Ishikawa (cell line): ENCODE measurements around the gene IL17RC.
A peak's percentile ranks its signal among the peaks of the same experiment; 100 is the strongest.

Source experiments
- CEBPB ChIP-seq: IDR thresholded peaks from 2 replicates; pipeline ENCODE4 v1.6.1; 2012
- CREB1 ChIP-seq: IDR thresholded peaks from 2 replicates; pipeline ENCODE4 v1.6.1; 2012; ENCODE audit warnings: low read depth
- EGR1 ChIP-seq: IDR thresholded peaks from 2 replicates; pipeline ENCODE4 v1.6.1; 2012
- EP300 ChIP-seq: IDR thresholded peaks from 2 replicates; pipeline ENCODE4 v1.6.1; 2012; ENCODE audit warnings: borderline replicate concordance
- FOXM1 ChIP-seq: IDR thresholded peaks from 2 replicates; pipeline ENCODE4 v1.6.1; 2012; ENCODE audit warnings: low read depth, borderline replicate concordance
- MAX ChIP-seq: IDR thresholded peaks from 2 replicates; pipeline ENCODE4 v1.6.1; 2012
- NFIC ChIP-seq: IDR thresholded peaks from 2 replicates; pipeline ENCODE4 v1.6.1; 2012
- RAD21 ChIP-seq: IDR thresholded peaks from 2 replicates; pipeline ENCODE4 v1.6.1; 2012; ENCODE audit warnings: low read depth
- TAF1 ChIP-seq: IDR thresholded peaks from 2 replicates; pipeline ENCODE4 v1.6.1; 2012; ENCODE audit warnings: low read depth, mild to moderate bottlenecking
- TCF12 ChIP-seq: IDR thresholded peaks from 2 replicates; pipeline ENCODE4 v1.6.1; 2012; ENCODE audit warnings: low read depth
- TEAD4 ChIP-seq: IDR thresholded peaks from 2 replicates; pipeline ENCODE4 v1.6.1; 2012
- USF1 ChIP-seq: IDR thresholded peaks from 2 replicates; pipeline ENCODE4 v1.6.1; 2012
- YY1 ChIP-seq: IDR thresholded peaks from 2 replicates; pipeline ENCODE4 v1.6.1; 2012; ENCODE audit warnings: low read depth
- ZBTB7A ChIP-seq: IDR thresholded peaks from 2 replicates; pipeline ENCODE4 v1.6.1; 2012; ENCODE audit warnings: low read depth
- TF ChIP-seq, protein P1 (sequence below): IDR thresholded peaks from 2 replicates; pipeline ENCODE4 v1.6.1; 2012; ENCODE audit warnings: low read depth, mild to moderate bottlenecking

IL17RC gene

GRCh38 chr3:9897408-9898372 is 19.2 kb upstream of the IL17RC start:
- TF ChIP-seq NFIC (peak; percentile 81), USF1 (no peak), MAX (peak; percentile 52; the same call in 1 of the 2 replicates), FOXM1 (no peak), YY1 (peak; percentile 79)

GRCh38 chr3:9898467-9899241 is 18.2 kb upstream of the IL17RC start:
- TF ChIP-seq CEBPB (no peak), CREB1 (no peak), EP300 (no peak), TEAD4 (no peak), NFIC (no peak), USF1 (no peak), MAX (no peak), RAD21 (no peak), FOXM1 (no peak), TAF1 (no peak), EGR1 (no peak), YY1 (no peak), ZBTB7A (no peak), TCF12 (no peak)
- TF ChIP-seq, protein P1, sequence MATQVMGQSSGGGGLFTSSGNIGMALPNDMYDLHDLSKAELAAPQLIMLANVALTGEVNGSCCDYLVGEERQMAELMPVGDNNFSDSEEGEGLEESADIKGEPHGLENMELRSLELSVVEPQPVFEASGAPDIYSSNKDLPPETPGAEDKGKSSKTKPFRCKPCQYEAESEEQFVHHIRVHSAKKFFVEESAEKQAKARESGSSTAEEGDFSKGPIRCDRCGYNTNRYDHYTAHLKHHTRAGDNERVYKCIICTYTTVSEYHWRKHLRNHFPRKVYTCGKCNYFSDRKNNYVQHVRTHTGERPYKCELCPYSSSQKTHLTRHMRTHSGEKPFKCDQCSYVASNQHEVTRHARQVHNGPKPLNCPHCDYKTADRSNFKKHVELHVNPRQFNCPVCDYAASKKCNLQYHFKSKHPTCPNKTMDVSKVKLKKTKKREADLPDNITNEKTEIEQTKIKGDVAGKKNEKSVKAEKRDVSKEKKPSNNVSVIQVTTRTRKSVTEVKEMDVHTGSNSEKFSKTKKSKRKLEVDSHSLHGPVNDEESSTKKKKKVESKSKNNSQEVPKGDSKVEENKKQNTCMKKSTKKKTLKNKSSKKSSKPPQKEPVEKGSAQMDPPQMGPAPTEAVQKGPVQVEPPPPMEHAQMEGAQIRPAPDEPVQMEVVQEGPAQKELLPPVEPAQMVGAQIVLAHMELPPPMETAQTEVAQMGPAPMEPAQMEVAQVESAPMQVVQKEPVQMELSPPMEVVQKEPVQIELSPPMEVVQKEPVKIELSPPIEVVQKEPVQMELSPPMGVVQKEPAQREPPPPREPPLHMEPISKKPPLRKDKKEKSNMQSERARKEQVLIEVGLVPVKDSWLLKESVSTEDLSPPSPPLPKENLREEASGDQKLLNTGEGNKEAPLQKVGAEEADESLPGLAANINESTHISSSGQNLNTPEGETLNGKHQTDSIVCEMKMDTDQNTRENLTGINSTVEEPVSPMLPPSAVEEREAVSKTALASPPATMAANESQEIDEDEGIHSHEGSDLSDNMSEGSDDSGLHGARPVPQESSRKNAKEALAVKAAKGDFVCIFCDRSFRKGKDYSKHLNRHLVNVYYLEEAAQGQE: no peak

DNA sequence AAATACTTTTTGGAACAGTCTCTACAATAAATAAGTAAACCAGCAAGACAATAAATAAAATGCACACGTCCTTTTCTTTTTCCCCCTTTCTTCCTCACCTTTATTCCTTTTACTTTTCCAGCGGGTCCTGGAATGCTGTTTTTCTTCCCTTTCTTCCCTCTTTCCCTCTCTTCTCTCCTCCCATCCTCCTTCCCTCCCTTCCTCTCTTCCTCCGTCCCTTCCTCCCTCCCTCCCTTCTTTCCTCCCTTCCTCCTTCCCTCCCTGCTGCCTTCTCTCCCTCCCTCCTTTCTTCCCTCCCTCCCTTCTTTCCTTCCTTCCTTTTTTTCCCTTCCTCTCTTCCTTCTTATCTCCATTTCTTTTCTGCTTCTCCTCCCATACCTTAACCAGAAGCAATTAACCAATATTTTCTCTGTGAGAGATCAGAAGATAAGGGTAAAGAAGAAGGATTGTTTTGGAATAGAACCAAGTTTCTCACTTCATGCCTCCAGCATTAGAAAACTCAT is 17.6 kb upstream of the IL17RC start:
- TF ChIP-seq, protein P1: no peak
- no peak for TF ChIP-seq CREB1
- no peak for TF ChIP-seq NFIC
- TF ChIP-seq RAD21: no peak
- TF ChIP-seq EGR1: no peak
- no peak for TF ChIP-seq YY1
- TF ChIP-seq ZBTB7A: no peak

DNA sequence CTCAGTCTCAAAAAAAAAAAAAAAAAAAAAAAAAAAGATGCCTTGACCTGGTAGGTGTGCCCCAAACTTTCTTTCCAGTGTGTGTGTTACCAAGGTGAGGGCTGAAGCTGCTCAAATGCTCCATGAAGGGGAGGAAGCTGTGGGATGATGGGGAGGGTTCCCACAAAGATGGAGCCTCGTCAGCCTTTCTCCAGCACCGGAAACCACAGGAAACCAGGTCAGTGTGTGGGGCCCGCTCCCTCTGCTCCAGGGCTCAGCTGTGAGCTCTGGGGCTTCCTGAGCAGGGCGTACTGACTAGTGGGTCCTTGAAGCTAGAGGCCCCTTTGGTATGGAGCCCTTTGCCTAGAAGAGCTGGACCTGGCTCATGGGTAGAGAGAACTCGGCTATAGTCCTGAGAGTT is 14.9 kb upstream of the IL17RC start:
- TF ChIP-seq RAD21 (no peak), TEAD4 (no peak), CEBPB (no peak), CREB1 (no peak), YY1 (no peak), EP300 (no peak), TCF12 (no peak), NFIC (no peak), MAX (no peak), USF1 (no peak), ZBTB7A (no peak), EGR1 (no peak)
- TF ChIP-seq, protein P1: no peak
